CD4-positive, alpha-beta T cell treated with Interleukin-15 for 4 hours (primary cell): ENCODE measurements around the gene SYNGR1.
"Not testable (repeated sequence)": the region's sequence is repeated elsewhere in the genome, so short reads cannot be mapped to it uniquely, and the experiment has no call there.

Experiments
- DNase-seq: peaks from one replicate; pipeline ENCODE4 v3.0.0-alpha.2; 2020; ENCODE audit warnings: low spot score

SYNGR1 gene

GRCh38 chr22:39317084-39317774 is 32.6 kb upstream of the SYNGR1 start:
- peak; percentile 62 for DNase-seq

GRCh38 chr22:39317775-39318506 is 31.9 kb upstream of the SYNGR1 start:
- DNase-seq: peak; percentile 22

- peak; percentile 44 for DNase-seq
Observed at GRCh38 chr22:39318507-39319283, 31.1 kb upstream of the SYNGR1 start.

- DNase-seq: peak; percentile 98
Observed at GRCh38 chr22:39319284-39320022, 30.3 kb upstream of the SYNGR1 start, which contains the start of gene RPL3. TSS of gene RPL3 (minus strand) at chr22:39319623. CDS start at chr22:39319597, 26 bp downstream.

- DNase-seq: not testable (repeated sequence)
Observed at GRCh38 chr22:39320616-39321029, 29.2 kb upstream of the SYNGR1 start.

- no peak for DNase-seq
Observed at GRCh38 chr22:39325392-39325932, 24.3 kb upstream of the SYNGR1 start.

GRCh38 chr22:39327995-39328754 is 21.6 kb upstream of the SYNGR1 start:
- no peak for DNase-seq

- not testable (repeated sequence) for DNase-seq
Observed at GRCh38 chr22:39330553-39330952, 19.2 kb upstream of the SYNGR1 start.

- no peak for DNase-seq
Observed at GRCh38 chr22:39332441-39333064, 17.2 kb upstream of the SYNGR1 start.

- DNase-seq: no peak
Observed at GRCh38 chr22:39336411-39336810, 13.4 kb upstream of the SYNGR1 start.

GRCh38 chr22:39339775-39340174 is 10.0 kb upstream of the SYNGR1 start:
- not testable (repeated sequence) for DNase-seq

GRCh38 chr22:39341179-39341578 is 8.6 kb upstream of the SYNGR1 start:
- no peak for DNase-seq

GRCh38 chr22:39343259-39344045 is 6.3 kb upstream of the SYNGR1 start:
- peak; percentile 50 for DNase-seq

- DNase-seq: no peak
Observed at GRCh38 chr22:39344046-39344390, 5.8 kb upstream of the SYNGR1 start.

GRCh38 chr22:39345231-39345630 is 4.6 kb upstream of the SYNGR1 start:
- DNase-seq: no peak

GRCh38 chr22:39348909-39349505 is 784 bp upstream of the SYNGR1 start:
- DNase-seq: no peak

- no peak for DNase-seq
Observed at GRCh38 chr22:39349506-39349966, 255 bp upstream of the SYNGR1 start.

GRCh38 chr22:39350757-39351688 is 1.2 kb downstream of the SYNGR1 start:
- no peak for DNase-seq
